Lung (tissue), 12 donors: ENCODE measurements around the gene GNG12. TPM values are rescaled to one million over a fixed set of nuclear protein-coding genes. Genes with fewer than 3 reads are reported as not detected.

Experiments
- ATAC-seq: fragments of 200-7000 bp; cut with Tn5 transposase; one replicate; pipeline ENCODE4 v1.9.1; 2020; ENCODE audit warnings: moderate number of reproducible peaks; ENCODE audit not compliant: insufficient read depth, low FRiP score
- DNase-seq, 3 donors: peaks; one replicate each; pipeline ENCODE4 v3.0.0-alpha.2; 2013 to 2017
- H3K27ac ChIP-seq, 2 donors: one replicate each; pipeline ENCODE4 v1.5.1; 2013; ENCODE audit warnings: mild to moderate bottlenecking in 2 of 2, moderate library complexity in 2 of 2, control low read depth in 1 of 2, inconsistent platforms in 1 of 2, low read depth in 1 of 2, low read length in 1 of 2
- H3K27me3 ChIP-seq, 3 donors: one replicate each; pipeline ENCODE4 v1.5.1; 2013; ENCODE audit warnings: low read length in 2 of 3; ENCODE audit not compliant: control insufficient read depth in 3 of 3, insufficient read depth in 3 of 3
- H3K36me3 ChIP-seq, 4 donors: one replicate each; pipeline ENCODE4 v1.5.1; 2013; ENCODE audit warnings: low read length in 4 of 4, mild to moderate bottlenecking in 1 of 4, moderate library complexity in 1 of 4; ENCODE audit not compliant: control insufficient read depth in 4 of 4, insufficient read depth in 4 of 4
- H3K4me1 ChIP-seq, 5 donors: one replicate each; pipeline ENCODE4 v1.5.1; 2013; ENCODE audit warnings: low read length in 5 of 5, mild to moderate bottlenecking in 2 of 5, moderate library complexity in 1 of 5; ENCODE audit not compliant: control insufficient read depth in 5 of 5, insufficient read depth in 5 of 5
- H3K4me3 ChIP-seq: one replicate; pipeline ENCODE4 v1.5.1; 2013; ENCODE audit warnings: mild to moderate bottlenecking, control low read depth, moderate library complexity
- H3K9ac ChIP-seq, 2 donors: one replicate each; pipeline ENCODE4 v1.5.1; 2013; ENCODE audit warnings: low read length in 2 of 2, control low read depth in 1 of 2; ENCODE audit not compliant: insufficient read depth in 1 of 2
- H3K9me3 ChIP-seq, 4 donors: one replicate each; pipeline ENCODE4 v1.5.1; 2013; ENCODE audit warnings: low read length in 3 of 4, mild to moderate bottlenecking in 1 of 4, moderate library complexity in 1 of 4; ENCODE audit not compliant: control insufficient read depth in 4 of 4, insufficient read depth in 3 of 4
- CTCF ChIP-seq: IDR thresholded peaks from 2 replicates; pipeline ENCODE4 v1.5.1; 2012; ENCODE audit warnings: mild to moderate bottlenecking; ENCODE audit errors: control extremely low read depth, extremely low read depth
- WGBS, 2 donors: extraction: QIAGEN DNeasy Blood & Tissue Kit; methylation state at CpG; one replicate each; pipeline ENCODE4 v1.1.7; 2013; 5-methylcytosine and 5-hydroxymethylcytosine counted together
- polyA plus RNA-seq, 2 donors: library from polyadenylated mRNA; stranded (reverse); fragments of 200-250 nt; gene quantifications; one replicate each; pipeline ENCODE4 v1.2.1, GENCODE V29; 2013
- total RNA-seq, 2 donors: library from RNA; depleted of rRNA in 1 of 2; stranded (reverse); fragments of >200 nt in 1 of 2; gene quantifications; one replicate each; pipeline ENCODE4 v1.2.1, GENCODE V29; 2014 to 2021
- donor health status: control.
- donor health status: control.
- donor health status: Bipolar disorder and iron deficiency.
- donor health status: healthy.
- donor health status: DM: yes; HTN: yes; CAD: no.

Gene GNG12
- total and polyA plus RNA-seq, 4 donors = 14.0 to 68.4 (median 32.1) TPM

- 34 to 39% methylated on average over 2 of the region's 2 CpGs for WGBS, 2 donors
- TF ChIP-seq CTCF = no peak
- Histone ChIP-seq H3K4me3 (no peak overlapping the region), H3K9ac (no peak overlapping the region), H3K9me3 (no peaks in the 10 kb centered on the region), H3K27me3 (no peaks in the 10 kb centered on the region), H3K27ac (no peak overlapping the region), H3K4me1 (peaks cover 0 to 15% (median 4%) of the 10 kb centered on the region in 5 donors), H3K36me3 (peaks cover 0 to 5% (median 2%) of the 10 kb centered on the region in 4 donors)
- DNase-seq (peak in 1 of 3 donors; percentile 46), ATAC-seq (no peak)
Observed at GRCh38 chr1:67711855-67712212, 121.4 kb downstream of the GNG12 start.

DNA sequence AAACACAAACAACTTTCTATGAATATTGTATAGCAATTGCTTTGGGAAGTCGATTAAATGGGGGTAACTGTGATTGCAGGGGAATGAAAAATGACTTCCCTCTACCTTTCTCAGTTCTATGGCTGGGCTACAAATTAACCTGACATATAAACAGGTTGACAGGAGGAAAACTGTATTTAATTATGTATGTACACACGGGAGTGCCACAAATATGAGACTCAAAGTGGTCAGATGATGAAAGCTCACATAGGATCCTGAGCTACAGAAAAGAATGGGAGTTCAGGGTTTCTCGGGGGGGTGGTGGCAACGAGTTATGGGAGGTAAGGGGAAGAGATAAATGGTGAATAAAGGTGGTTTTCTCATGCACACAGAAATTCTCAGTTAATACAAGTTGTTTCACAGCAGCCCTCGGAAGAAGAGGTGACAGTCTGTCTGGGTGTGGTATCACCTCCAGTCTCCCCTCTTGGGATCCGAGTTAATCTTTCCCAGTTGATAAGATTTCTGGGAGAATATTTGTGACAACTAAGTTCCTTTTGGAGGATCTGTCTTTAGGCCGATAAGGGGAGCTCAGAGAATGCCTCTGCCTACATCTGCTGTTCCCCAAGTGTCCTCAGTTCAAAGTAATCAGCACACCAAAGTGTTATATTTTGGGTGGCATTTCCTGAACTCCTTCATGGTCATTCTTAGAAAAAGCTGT lies 122.0 kb downstream of the GNG12 start:
- DNase-seq = no peak
- Histone ChIP-seq H3K9me3 (no peaks in the 10 kb centered on the region), H3K36me3 (peaks cover 0 to 5% (median 2%) of the 10 kb centered on the region in 4 donors), H3K4me3 (no peak overlapping the region), H3K9ac (no peak overlapping the region), H3K27me3 (no peaks in the 10 kb centered on the region), H3K27ac (no peak overlapping the region), H3K4me1 (peaks cover 0 to 15% (median 2%) of the 10 kb centered on the region in 5 donors)
- TF ChIP-seq CTCF = no peak
- no peak for ATAC-seq
- WGBS, 2 donors = 66 to 68% methylated on average over 7 of the region's 7 CpGs

DNA sequence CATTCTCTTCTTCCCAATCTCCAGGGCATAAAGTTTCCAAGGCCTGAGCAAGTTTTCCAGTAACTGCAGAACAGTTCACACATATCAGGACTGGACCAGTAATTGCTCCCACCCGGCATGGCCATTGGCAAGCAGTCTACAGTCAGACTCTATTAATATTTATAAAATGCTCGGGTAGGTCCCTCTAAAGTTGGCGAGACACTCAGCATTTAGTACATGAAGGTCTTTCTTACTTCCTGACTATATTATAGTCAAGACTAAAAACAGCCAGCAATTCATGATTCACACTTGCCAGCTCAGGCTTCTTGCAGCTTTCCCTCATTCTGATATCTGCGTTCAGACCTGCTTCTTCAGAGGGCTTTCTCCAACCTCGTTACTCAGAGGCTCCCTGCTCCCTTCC lies 122.8 kb downstream of the GNG12 start:
- ATAC-seq (no peak), DNase-seq (no peak)
- Histone ChIP-seq H3K4me3 (no peak overlapping the region), H3K36me3 (peaks cover 1 to 5% (median 3%) of the 10 kb centered on the region in 4 donors), H3K9ac (no peak overlapping the region), H3K27me3 (no peaks in the 10 kb centered on the region), H3K9me3 (no peaks in the 10 kb centered on the region), H3K4me1 (peaks cover 0 to 15% (median 2%) of the 10 kb centered on the region in 5 donors), H3K27ac (no peak overlapping the region)
- no peak for TF ChIP-seq CTCF
- WGBS, 2 donors = 67 to 85% methylated on average over 5 of the region's 5 CpGs
